ENCODE measurements around the gene TPGS2.

Gene TPGS2

DNA sequence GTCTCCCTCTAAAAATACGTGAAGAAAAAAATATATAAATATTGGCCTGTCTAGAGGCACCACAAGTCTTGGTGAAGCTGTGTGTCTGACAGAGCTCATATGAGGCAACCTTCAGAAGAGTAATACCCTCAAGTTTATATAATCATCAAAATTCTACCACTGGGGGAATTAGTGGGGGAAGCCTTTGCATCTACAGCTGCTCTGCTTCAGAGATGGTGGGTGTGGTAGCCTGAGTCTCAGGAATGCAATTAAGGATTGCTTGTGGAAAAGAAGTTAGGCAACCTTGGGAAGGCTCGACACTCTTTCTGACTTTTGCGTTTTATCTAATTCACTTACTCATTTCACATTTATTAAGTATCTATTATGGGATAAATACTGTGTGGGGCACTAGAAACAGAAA is 17.4 kb downstream of the TPGS2 start:
- TF ChIP-seq, protein P1, sequence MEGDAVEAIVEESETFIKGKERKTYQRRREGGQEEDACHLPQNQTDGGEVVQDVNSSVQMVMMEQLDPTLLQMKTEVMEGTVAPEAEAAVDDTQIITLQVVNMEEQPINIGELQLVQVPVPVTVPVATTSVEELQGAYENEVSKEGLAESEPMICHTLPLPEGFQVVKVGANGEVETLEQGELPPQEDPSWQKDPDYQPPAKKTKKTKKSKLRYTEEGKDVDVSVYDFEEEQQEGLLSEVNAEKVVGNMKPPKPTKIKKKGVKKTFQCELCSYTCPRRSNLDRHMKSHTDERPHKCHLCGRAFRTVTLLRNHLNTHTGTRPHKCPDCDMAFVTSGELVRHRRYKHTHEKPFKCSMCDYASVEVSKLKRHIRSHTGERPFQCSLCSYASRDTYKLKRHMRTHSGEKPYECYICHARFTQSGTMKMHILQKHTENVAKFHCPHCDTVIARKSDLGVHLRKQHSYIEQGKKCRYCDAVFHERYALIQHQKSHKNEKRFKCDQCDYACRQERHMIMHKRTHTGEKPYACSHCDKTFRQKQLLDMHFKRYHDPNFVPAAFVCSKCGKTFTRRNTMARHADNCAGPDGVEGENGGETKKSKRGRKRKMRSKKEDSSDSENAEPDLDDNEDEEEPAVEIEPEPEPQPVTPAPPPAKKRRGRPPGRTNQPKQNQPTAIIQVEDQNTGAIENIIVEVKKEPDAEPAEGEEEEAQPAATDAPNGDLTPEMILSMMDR (IDR thresholded peaks at IDR 0.05), result no peak

DNA sequence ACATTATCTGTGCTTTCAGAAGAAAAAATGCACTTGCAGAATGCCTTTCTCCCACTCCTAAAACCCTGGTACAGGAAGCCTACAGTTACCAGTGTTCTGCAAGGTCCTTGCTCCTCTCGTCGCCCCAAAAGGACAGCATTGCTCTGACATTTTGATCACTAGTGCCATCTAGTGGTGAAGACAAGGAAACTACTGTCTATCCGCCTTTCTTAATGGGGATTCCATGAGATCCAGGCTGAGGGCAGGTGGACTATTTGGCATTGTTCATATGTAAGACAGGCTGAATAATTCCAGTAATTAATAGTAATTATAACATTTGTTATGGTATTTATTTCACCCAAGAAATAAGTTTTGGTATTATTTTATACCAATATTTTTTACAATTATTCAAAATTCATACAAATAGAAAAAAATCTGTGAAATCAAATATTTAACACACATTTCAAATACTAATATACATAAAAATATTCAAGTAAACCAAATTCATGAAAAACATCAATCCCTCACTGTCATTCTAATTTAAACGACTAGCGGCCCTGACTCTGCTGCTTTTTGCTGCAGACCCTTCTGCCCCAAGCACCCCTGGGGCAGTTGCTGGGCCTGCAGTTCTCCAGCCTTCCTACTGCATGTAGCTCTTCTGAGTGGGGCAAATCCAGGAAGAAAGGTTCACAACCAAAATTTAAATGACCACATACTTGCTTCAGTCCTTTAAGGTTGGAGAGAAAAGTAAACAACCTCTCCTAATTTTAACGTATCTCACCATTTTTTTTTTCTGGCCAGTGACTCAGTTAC is 19.0 kb downstream of the TPGS2 start:
- TF ChIP-seq, protein P1 (IDR thresholded peaks at IDR 0.05), result peak; percentile 84

DNA sequence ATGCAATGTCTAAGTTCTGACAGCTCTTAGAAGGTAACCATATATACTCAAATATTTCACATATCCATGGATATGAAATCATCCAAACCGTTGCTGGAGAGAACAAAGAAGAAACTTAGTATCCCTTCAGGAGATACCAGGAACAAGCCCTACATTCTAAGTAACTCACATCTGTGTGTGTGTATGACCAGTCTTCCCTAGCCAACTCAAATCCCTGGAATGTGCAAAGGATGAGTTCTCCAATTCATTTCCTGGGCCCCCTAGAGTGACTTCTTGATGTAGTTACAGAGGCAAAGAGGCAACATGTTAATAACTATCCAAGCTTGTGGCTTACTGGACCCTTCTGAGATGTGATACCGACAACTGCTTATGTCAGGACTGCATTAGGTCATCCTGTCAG is 20.1 kb downstream of the TPGS2 start:
- TF ChIP-seq, protein P1 (IDR thresholded peaks at IDR 0.05), result no peak

DNA sequence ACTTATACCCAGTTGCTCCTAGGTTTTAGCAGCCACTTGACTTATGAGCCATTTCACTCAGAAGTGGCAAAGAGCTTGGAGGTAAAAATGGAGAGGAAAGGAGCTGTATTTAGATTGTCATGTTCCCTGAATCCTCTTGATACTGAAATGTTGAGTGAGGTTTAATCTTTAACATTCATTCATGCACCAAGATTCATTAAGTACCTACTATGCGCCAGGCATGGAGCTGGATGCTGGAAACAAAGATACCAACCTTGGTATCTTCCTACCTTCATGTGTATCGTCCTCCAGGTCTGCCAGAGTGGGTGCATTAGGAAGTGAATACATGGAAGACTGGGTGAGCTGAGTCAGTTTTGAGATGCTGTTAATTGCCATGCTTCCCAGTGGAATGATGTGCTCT is 23.7 kb downstream of the TPGS2 start:
- TF ChIP-seq, protein P1 (IDR thresholded peaks at IDR 0.05), result no peak

DNA sequence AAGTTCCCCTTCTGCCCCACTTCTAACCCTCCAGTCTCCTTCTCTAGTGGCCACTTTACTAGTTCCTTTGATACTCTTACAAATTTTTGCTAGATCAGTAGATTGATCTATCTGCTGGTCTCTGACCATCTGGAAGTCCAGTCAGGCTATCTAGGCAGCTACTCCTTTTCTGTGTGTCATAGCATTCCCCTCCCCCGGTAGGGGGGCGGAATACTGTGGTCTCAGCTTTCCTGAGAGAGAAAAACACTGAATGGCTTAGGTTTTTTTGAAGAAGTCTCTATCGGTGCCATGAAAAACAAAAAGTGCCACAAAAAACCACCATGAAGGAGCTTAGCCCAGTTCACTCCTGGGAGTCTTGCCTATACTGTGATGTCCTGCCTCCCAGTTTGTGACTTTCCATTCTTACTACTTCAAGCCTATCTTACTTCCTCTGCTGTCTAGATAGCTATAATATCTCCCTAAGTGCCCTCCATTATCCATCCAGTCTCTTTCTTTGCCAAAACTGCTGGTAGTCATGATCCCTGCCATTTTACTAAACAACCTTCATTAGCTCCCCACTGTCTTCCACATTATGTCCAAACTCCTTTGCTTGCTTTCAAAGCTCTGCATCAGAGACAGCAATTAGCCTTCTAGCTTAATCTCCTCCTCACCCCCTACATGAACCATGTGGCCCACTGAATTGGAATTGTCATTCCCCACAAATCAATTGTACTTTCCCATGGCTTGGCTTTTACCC is 29.9 kb downstream of the TPGS2 start:
- TF ChIP-seq, protein P1 (IDR thresholded peaks at IDR 0.05), result no peak

DNA sequence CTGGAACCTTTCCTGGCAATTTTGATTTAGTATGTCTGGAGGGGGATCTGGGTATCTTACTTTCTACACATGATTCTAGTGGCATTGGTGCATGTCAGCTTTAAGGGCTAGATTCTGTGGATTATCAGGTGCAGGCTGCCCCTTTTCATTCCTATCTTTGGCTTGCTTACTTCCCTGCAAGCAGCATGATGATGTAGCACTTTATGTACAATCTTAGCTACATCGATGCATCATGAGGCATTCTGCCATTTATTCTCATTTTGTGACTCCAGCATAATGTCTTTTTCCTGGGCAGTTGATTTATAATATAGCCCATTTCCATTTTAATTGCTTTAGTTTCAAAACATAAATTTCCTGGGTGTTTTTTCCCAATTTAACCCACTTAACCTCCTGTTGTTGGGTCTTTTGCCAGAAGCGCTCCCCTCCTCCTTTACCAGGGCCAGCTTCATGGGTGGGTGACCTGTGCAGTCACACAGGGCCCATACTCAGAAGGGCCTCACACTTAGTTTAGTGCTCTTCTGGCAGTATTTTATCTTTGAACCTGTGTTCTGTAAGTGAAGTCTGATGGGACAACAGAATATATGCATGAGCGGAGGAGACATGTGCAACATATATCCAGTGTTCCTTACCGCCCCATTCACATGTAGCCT is 36.0 kb downstream of the TPGS2 start:
- TF ChIP-seq, protein P1 (IDR thresholded peaks at IDR 0.05), result no peak

DNA sequence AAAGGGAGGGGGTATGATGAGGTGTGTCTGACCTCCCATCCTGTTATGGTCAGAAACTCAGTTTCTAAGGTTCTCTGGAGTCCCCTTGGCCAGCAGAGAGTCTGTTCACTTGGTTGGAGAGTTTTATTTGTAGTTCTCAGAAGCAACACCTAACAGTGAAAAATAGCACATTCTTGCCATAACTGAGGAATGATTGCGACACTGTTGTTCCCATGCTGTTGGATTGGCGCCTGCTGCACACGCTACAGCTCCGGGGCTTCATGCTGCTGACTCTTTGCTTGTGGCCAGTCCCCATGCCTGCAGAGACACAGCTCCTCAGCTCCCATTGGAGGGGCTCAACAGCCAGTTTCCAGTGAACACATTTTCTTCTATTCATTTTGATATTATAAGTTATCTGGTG is 42.1 kb downstream of the TPGS2 start:
- TF ChIP-seq, protein P1 (IDR thresholded peaks at IDR 0.05), result no peak
